Neural cell (in vitro differentiated cells): ENCODE data around the gene ZNF438. TPM values are rescaled to one million over a fixed set of nuclear protein-coding genes. Genes with fewer than 3 reads are reported as not detected.

Source experiments
- H2AFZ ChIP-seq: fragments of 200-600, 300-800 bp; sonication (generic), shearing (Covaris generic); 2 replicates; pipeline ENCODE4 v1.6.0; 2014; ENCODE audit warnings: low read depth, mild to moderate bottlenecking, antibody characterized with exemption, low read length, moderate library complexity
- H3F3A ChIP-seq: fragments of 200-600 bp; shearing (Covaris generic); 2 replicates; pipeline ENCODE4 v1.6.1; 2016; ENCODE audit warnings: mild to moderate bottlenecking, moderate library complexity, mixed read lengths, antibody characterized with exemption, low read length; ENCODE audit not compliant: insufficient read depth, poor library complexity, severe bottlenecking
- H3K27ac ChIP-seq: fragments of 200-600, 300-800 bp; sonication (generic), shearing (Covaris generic); 2 replicates; pipeline ENCODE4 v1.5.1; 2014; ENCODE audit warnings: mild to moderate bottlenecking, low read length, moderate library complexity
- H3K27me3 ChIP-seq: fragments of 300-800, 200-600 bp; sonication (generic), shearing (Covaris generic); 2 replicates; pipeline ENCODE4 v1.6.0; 2014; ENCODE audit warnings: mild to moderate bottlenecking, low read depth, low read length, moderate library complexity; ENCODE audit not compliant: insufficient read depth
- H3K36me3 ChIP-seq: fragments of 300-800, 200-600 bp; sonication (generic), shearing (Covaris generic); 2 replicates; pipeline ENCODE4 v1.5.1; 2014; ENCODE audit warnings: mild to moderate bottlenecking, antibody characterized with exemption, low read length, moderate library complexity; ENCODE audit not compliant: insufficient read depth
- H3K4me2 ChIP-seq: fragments of 300-800, 200-600 bp; sonication (generic), shearing (Covaris generic); 2 replicates; pipeline ENCODE4 v1.6.0; 2014; ENCODE audit warnings: mild to moderate bottlenecking, low read length
- H3K4me3 ChIP-seq: fragments of 300-800, 200-600 bp; sonication (generic), shearing (Covaris generic); 2 replicates; pipeline ENCODE4 v1.5.1; 2014; ENCODE audit warnings: mild to moderate bottlenecking, low read length, moderate library complexity
- H3K79me2 ChIP-seq: fragments of 200-600 bp; shearing (Covaris generic); replicated peaks from 2 replicates; pipeline ENCODE4 v1.6.0; 2014; ENCODE audit warnings: mild to moderate bottlenecking, low read length, moderate library complexity; ENCODE audit not compliant: insufficient read depth
- H3K9ac ChIP-seq: fragments of 300-800, 200-600 bp; sonication (generic), shearing (Covaris generic); 2 replicates; pipeline ENCODE4 v1.6.1; 2016; ENCODE audit warnings: mild to moderate bottlenecking, low read length, mixed read lengths
- H3K9me2 ChIP-seq: fragments of 200-600 bp; shearing (Covaris generic); 2 replicates; pipeline ENCODE4 v1.6.1; 2016; ENCODE audit warnings: mild to moderate bottlenecking, low read length, mixed read lengths; ENCODE audit not compliant: insufficient read depth
- H3K9me3 ChIP-seq: fragments of 200-600, 300-800 bp; sonication (generic), shearing (Covaris generic); 2 replicates; pipeline ENCODE4 v1.6.1; 2016; ENCODE audit warnings: mild to moderate bottlenecking, mixed run types, low read length, moderate library complexity, mixed read lengths
- H4K20me1 ChIP-seq: fragments of 200-600 bp; shearing (Covaris generic); 2 replicates; pipeline ENCODE4 v1.6.1; 2016; ENCODE audit warnings: mild to moderate bottlenecking, mixed run types; ENCODE audit not compliant: insufficient read depth
- EP300 ChIP-seq: fragments of 450-650 bp; conservative IDR thresholded peaks from 2 replicates; pipeline ENCODE4 v1.6.1; 2014; ENCODE audit warnings: antibody characterized with exemption, mild to moderate bottlenecking, moderate library complexity; ENCODE audit not compliant: poor library complexity, severe bottlenecking
- EZH2 ChIP-seq: fragments of 200-600, 300-800 bp; shearing (Covaris generic), sonication (generic); IDR thresholded peaks from 2 replicates; pipeline ENCODE4 v1.6.1; 2014; ENCODE audit warnings: antibody characterized with exemption, low read length, borderline replicate concordance, mild to moderate bottlenecking; ENCODE audit not compliant: insufficient read depth, poor library complexity, severe bottlenecking
- MXI1 ChIP-seq: fragments of 450-650 bp; conservative IDR thresholded peaks from 2 replicates; pipeline ENCODE4 v1.6.1; 2014; ENCODE audit warnings: antibody characterized with exemption, mild to moderate bottlenecking; ENCODE audit not compliant: poor library complexity, severe bottlenecking
- POLR2AphosphoS5 ChIP-seq: IDR thresholded peaks from 2 replicates; pipeline ENCODE4 v1.6.1; 2012
- RAD21 ChIP-seq: fragments of 450-650 bp; conservative IDR thresholded peaks from 2 replicates; pipeline ENCODE4 v1.6.1; 2014; ENCODE audit warnings: antibody characterized with exemption, mild to moderate bottlenecking, moderate library complexity
- SMC3 ChIP-seq: fragments of 450-650 bp; conservative IDR thresholded peaks from 2 replicates; pipeline ENCODE4 v1.6.1; 2014; ENCODE audit warnings: antibody characterized with exemption, mild to moderate bottlenecking, moderate library complexity; ENCODE audit not compliant: poor library complexity
- TAF1 ChIP-seq: IDR thresholded peaks from 2 replicates; pipeline ENCODE4 v1.6.1; 2012; ENCODE audit warnings: low read depth
- polyA plus RNA-seq: library from polyadenylated mRNA; depleted of rRNA; stranded (reverse); fragments of >200 nt; gene quantifications from 2 replicates; pipeline ENCODE4 v1.2.3, GENCODE V29; 2014
- TF ChIP-seq, protein P1 (sequence below): fragments of 450-650 bp; IDR thresholded peaks from 2 replicates; pipeline ENCODE4 v1.5.1; 2014; ENCODE audit warnings: antibody characterized with exemption, mild to moderate bottlenecking, moderate library complexity; ENCODE audit not compliant: poor library complexity, severe bottlenecking
- TF ChIP-seq, protein P2 (sequence below): IDR thresholded peaks from 2 replicates; pipeline ENCODE4 v1.6.1; 2012; ENCODE audit warnings: borderline replicate concordance

ZNF438 gene
- polyA plus RNA-seq, 1 donor from 2014 or later, result 0.78 TPM

DNA sequence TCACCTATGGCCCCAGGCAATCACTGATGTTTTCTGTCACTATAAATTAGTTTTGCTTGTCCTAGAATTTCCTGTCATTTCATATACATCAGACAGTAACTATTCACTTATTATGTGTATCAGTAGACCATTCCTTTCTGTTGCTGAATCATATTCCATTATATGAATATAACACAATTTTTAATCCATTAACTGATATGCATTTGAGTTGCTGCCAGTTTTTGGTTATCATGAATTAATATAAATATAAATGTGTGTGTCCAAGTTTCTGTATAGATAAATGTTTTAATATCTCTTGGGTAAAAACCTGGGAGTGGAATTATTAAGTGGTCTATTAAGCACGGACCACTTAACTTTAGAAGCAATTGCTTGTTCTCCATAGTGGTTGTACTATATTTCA, 143.8 kb downstream of the ZNF438 start:
- Histone ChIP-seq H3K9me3 (no peaks in the 10 kb centered on the region), H3K79me2 (no peaks in the 10 kb centered on the region)

DNA sequence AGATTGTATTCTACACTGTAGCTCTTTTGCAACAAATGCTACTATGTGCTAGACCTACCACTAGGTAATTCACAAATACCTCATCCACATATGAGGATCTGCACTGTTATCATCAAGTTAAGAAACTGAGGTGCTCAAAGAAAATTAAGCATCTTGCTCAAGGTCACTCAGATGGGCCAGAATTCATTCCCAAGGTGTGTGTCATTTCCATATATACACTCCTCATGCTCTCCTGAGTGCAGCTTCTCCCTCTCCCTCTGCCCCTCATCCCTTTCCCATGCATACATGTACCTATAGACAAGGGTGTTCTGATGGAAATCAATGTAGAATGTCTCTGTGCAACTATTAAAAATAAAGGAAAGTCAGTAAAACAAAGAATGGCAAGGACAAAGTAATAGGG, 146.2 kb downstream of the ZNF438 start:
- H4K20me1 ChIP-seq, result no peaks in the 10 kb centered on the region
- no peaks in the 10 kb centered on the region for H3K27me3 ChIP-seq
- no peaks in the 10 kb centered on the region for H3K9me3 ChIP-seq
- H3K4me2 ChIP-seq, result no peak overlapping the region
- H3K79me2 ChIP-seq, result no peaks in the 10 kb centered on the region
- H2AFZ ChIP-seq, result no peak overlapping the region
- TF ChIP-seq RAD21 (no peak), MXI1 (no peak), EP300 (no peak)
- no peak overlapping the region for H3K27ac ChIP-seq
- H3K36me3 ChIP-seq, result no peaks in the 10 kb centered on the region
- H3K9ac ChIP-seq, result no peak overlapping the region
- no peak overlapping the region for H3K4me3 ChIP-seq
- no peaks in the 10 kb centered on the region for H3K9me2 ChIP-seq
- no peaks in the 10 kb centered on the region for H3F3A ChIP-seq

More for the DNA sequence above, 143.8 kb downstream of the ZNF438 start:
- TF ChIP-seq SMC3 (no peak), POLR2AphosphoS5 (no peak), EZH2 (no peak), MXI1 (no peak), EP300 (no peak), RAD21 (no peak), TAF1 (no peak)
- TF ChIP-seq, protein P1, sequence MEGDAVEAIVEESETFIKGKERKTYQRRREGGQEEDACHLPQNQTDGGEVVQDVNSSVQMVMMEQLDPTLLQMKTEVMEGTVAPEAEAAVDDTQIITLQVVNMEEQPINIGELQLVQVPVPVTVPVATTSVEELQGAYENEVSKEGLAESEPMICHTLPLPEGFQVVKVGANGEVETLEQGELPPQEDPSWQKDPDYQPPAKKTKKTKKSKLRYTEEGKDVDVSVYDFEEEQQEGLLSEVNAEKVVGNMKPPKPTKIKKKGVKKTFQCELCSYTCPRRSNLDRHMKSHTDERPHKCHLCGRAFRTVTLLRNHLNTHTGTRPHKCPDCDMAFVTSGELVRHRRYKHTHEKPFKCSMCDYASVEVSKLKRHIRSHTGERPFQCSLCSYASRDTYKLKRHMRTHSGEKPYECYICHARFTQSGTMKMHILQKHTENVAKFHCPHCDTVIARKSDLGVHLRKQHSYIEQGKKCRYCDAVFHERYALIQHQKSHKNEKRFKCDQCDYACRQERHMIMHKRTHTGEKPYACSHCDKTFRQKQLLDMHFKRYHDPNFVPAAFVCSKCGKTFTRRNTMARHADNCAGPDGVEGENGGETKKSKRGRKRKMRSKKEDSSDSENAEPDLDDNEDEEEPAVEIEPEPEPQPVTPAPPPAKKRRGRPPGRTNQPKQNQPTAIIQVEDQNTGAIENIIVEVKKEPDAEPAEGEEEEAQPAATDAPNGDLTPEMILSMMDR, result no peak
- TF ChIP-seq, protein P2, sequence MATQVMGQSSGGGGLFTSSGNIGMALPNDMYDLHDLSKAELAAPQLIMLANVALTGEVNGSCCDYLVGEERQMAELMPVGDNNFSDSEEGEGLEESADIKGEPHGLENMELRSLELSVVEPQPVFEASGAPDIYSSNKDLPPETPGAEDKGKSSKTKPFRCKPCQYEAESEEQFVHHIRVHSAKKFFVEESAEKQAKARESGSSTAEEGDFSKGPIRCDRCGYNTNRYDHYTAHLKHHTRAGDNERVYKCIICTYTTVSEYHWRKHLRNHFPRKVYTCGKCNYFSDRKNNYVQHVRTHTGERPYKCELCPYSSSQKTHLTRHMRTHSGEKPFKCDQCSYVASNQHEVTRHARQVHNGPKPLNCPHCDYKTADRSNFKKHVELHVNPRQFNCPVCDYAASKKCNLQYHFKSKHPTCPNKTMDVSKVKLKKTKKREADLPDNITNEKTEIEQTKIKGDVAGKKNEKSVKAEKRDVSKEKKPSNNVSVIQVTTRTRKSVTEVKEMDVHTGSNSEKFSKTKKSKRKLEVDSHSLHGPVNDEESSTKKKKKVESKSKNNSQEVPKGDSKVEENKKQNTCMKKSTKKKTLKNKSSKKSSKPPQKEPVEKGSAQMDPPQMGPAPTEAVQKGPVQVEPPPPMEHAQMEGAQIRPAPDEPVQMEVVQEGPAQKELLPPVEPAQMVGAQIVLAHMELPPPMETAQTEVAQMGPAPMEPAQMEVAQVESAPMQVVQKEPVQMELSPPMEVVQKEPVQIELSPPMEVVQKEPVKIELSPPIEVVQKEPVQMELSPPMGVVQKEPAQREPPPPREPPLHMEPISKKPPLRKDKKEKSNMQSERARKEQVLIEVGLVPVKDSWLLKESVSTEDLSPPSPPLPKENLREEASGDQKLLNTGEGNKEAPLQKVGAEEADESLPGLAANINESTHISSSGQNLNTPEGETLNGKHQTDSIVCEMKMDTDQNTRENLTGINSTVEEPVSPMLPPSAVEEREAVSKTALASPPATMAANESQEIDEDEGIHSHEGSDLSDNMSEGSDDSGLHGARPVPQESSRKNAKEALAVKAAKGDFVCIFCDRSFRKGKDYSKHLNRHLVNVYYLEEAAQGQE, result no peak
- Histone ChIP-seq H3K36me3 (no peaks in the 10 kb centered on the region), H3F3A (no peaks in the 10 kb centered on the region), H4K20me1 (no peaks in the 10 kb centered on the region), H3K9ac (no peak overlapping the region), H2AFZ (no peak overlapping the region), H3K27ac (no peak overlapping the region), H3K27me3 (no peaks in the 10 kb centered on the region), H3K4me3 (no peak overlapping the region), H3K9me2 (no peaks in the 10 kb centered on the region), H3K4me2 (no peak overlapping the region)

DNA sequence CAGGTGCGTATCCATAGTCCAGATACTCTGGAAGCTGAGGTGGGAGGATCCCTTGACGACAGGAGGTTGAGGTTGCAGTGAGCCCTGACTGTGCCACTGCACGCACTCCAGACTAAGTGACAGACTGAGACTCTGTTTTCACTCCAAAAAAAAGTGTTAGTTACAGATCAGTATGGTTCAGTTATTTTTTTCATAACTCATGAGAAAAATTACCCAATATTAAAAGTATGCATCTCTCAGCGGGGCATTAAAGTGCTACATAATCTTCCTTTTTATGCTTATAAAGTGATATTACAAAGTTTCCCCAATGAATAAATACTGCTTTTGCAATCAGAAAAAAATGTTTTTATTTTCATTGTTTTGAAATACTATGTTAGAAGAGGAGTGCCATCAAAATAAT, 147.9 kb downstream of the ZNF438 start:
- Histone ChIP-seq H3K27ac (no peak overlapping the region), H3K9me3 (no peaks in the 10 kb centered on the region), H4K20me1 (no peaks in the 10 kb centered on the region), H3K27me3 (no peaks in the 10 kb centered on the region), H3K36me3 (no peaks in the 10 kb centered on the region), H3K9me2 (no peaks in the 10 kb centered on the region), H3K79me2 (no peaks in the 10 kb centered on the region), H3F3A (no peaks in the 10 kb centered on the region), H3K4me3 (no peak overlapping the region), H3K9ac (no peak overlapping the region), H3K4me2 (no peak overlapping the region), H2AFZ (no peak overlapping the region)
- TF ChIP-seq, protein P2, result no peak
- TF ChIP-seq RAD21, result no peak
- TF ChIP-seq SMC3, result no peak
- TF ChIP-seq EZH2, result no peak
- TF ChIP-seq, protein P1, result no peak
